SU-DHL-6 (cell line): ENCODE data around the gene KSR2.

Source experiments
- H2AFZ ChIP-seq: fragments of 200-600 bp; sonication (generic); 2 replicates; pipeline ENCODE4 v1.6.1; 2014; ENCODE audit warnings: low read depth, mild to moderate bottlenecking, moderate library complexity, mixed read lengths, antibody characterized with exemption, low read length; ENCODE audit not compliant: severe bottlenecking
- H3F3A ChIP-seq: fragments of 200-600 bp; shearing (Covaris generic); 2 replicates; pipeline ENCODE4 v1.6.0; 2016; ENCODE audit warnings: antibody characterized with exemption, mild to moderate bottlenecking; ENCODE audit not compliant: insufficient read depth
- H3K27ac ChIP-seq: fragments of 200-600 bp; sonication (generic); 2 replicates; pipeline ENCODE4 v1.5.1; 2016; ENCODE audit warnings: low read depth, mild to moderate bottlenecking, low read length, moderate library complexity, mixed read lengths
- H3K27me3 ChIP-seq: fragments of 200-600 bp; sonication (generic), shearing (Covaris generic); 2 replicates; pipeline ENCODE4 v1.6.0; 2014; ENCODE audit warnings: mild to moderate bottlenecking, low read length
- H3K36me3 ChIP-seq: fragments of 200-600 bp; sonication (generic); 2 replicates; pipeline ENCODE4 v1.6.1; 2014; ENCODE audit warnings: mild to moderate bottlenecking, low read length, mixed read lengths
- H3K4me2 ChIP-seq: fragments of 300-600, 200-600 bp; shearing (Covaris generic), sonication (generic); 2 replicates; pipeline ENCODE4 v1.6.0; 2014; ENCODE audit warnings: low read length, low read depth, mild to moderate bottlenecking; ENCODE audit not compliant: poor library complexity, severe bottlenecking
- H3K4me3 ChIP-seq: fragments of 200-600 bp; sonication (generic); 2 replicates; pipeline ENCODE4 v1.5.1; 2014; ENCODE audit warnings: antibody characterized with exemption, low read length, mild to moderate bottlenecking, mixed read lengths; ENCODE audit not compliant: insufficient read depth, poor library complexity, severe bottlenecking
- H3K79me2 ChIP-seq: fragments of 200-600 bp; sonication (generic); 2 replicates; pipeline ENCODE4 v1.6.1; 2014; ENCODE audit warnings: mild to moderate bottlenecking, low read length, moderate library complexity; ENCODE audit not compliant: insufficient read depth
- H3K9ac ChIP-seq: fragments of 200-600 bp; sonication (generic); 2 replicates; pipeline ENCODE4 v1.7.0; 2014; ENCODE audit warnings: mild to moderate bottlenecking, low read length
- H3K9me2 ChIP-seq: fragments of 200-600 bp; sonication (generic); replicated peaks from 2 replicates; pipeline ENCODE4 v1.6.1; 2014; ENCODE audit warnings: low read length; ENCODE audit not compliant: insufficient read depth
- H3K9me3 ChIP-seq: fragments of 200-600 bp; sonication (generic); 2 replicates; pipeline ENCODE4 v1.6.1; 2014; ENCODE audit warnings: low read length, mixed read lengths; ENCODE audit not compliant: insufficient read depth
- H4K20me1 ChIP-seq: fragments of 200-600 bp; sonication (generic); 2 replicates; pipeline ENCODE4 v1.6.1; 2014; ENCODE audit warnings: low read depth, mild to moderate bottlenecking, antibody characterized with exemption, low read length, moderate library complexity, mixed read lengths
- CTCF ChIP-seq: fragments of 200-600 bp; sonication (generic); IDR thresholded peaks from one replicate; pipeline ENCODE4 v1.5.1; 2017; ENCODE audit warnings: antibody characterized with exemption, mild to moderate bottlenecking, low read length, moderate library complexity; ENCODE audit not compliant: insufficient read depth, poor library complexity, severe bottlenecking
- EZH2phosphoT487 ChIP-seq: fragments of 200-600 bp; sonication (generic), shearing (Covaris generic); conservative IDR thresholded peaks from 2 replicates; pipeline ENCODE4 v1.6.1; 2018; ENCODE audit warnings: mild to moderate bottlenecking, antibody characterized with exemption, low read length, moderate library complexity, mixed read lengths

Gene KSR2

GRCh38 chr12:117903110-117903840 lies 65.5 kb downstream of the KSR2 start:
- H2AFZ ChIP-seq = no peak overlapping the region
- no peaks in the 10 kb centered on the region for H3K79me2 ChIP-seq
- H3K9ac ChIP-seq = no peak overlapping the region
- no peaks in the 10 kb centered on the region for H4K20me1 ChIP-seq
- H3K36me3 ChIP-seq = no peaks in the 10 kb centered on the region
- TF ChIP-seq CTCF = no peak
- no peak for TF ChIP-seq EZH2phosphoT487
- H3K9me3 ChIP-seq = no peaks in the 10 kb centered on the region
- no peaks in the 10 kb centered on the region for H3K27me3 ChIP-seq
- H3K9me2 ChIP-seq = no peaks in the 10 kb centered on the region
- no peak overlapping the region for H3K27ac ChIP-seq
- no peak overlapping the region for H3K4me3 ChIP-seq
- H3F3A ChIP-seq = no peaks in the 10 kb centered on the region
- no peak overlapping the region for H3K4me2 ChIP-seq

- no peak overlapping the region for H3K27ac ChIP-seq
- no peak overlapping the region for H3K9ac ChIP-seq
- no peak for TF ChIP-seq CTCF
- no peak for TF ChIP-seq EZH2phosphoT487
- H3K79me2 ChIP-seq = no peaks in the 10 kb centered on the region
- no peaks in the 10 kb centered on the region for H3K27me3 ChIP-seq
- no peaks in the 10 kb centered on the region for H3K36me3 ChIP-seq
- H3K9me2 ChIP-seq = no peaks in the 10 kb centered on the region
- no peaks in the 10 kb centered on the region for H4K20me1 ChIP-seq
- no peak overlapping the region for H2AFZ ChIP-seq
- no peak overlapping the region for H3K4me2 ChIP-seq
- H3F3A ChIP-seq = no peaks in the 10 kb centered on the region
- H3K4me3 ChIP-seq = no peak overlapping the region
- no peaks in the 10 kb centered on the region for H3K9me3 ChIP-seq
Observed at GRCh38 chr12:117901631-117902030, 67.2 kb downstream of the KSR2 start.

GRCh38 chr12:117900561-117900960 lies 68.2 kb downstream of the KSR2 start:
- TF ChIP-seq EZH2phosphoT487 (no peak), CTCF (no peak)
- H2AFZ ChIP-seq = no peak overlapping the region
- no peaks in the 10 kb centered on the region for H3K36me3 ChIP-seq
- no peaks in the 10 kb centered on the region for H3K27me3 ChIP-seq
- no peaks in the 10 kb centered on the region for H3K9me3 ChIP-seq
- H3K4me3 ChIP-seq = no peak overlapping the region
- H3K9ac ChIP-seq = no peak overlapping the region
- no peaks in the 10 kb centered on the region for H4K20me1 ChIP-seq
- H3K9me2 ChIP-seq = no peaks in the 10 kb centered on the region
- H3F3A ChIP-seq = no peaks in the 10 kb centered on the region
- no peak overlapping the region for H3K27ac ChIP-seq
- no peaks in the 10 kb centered on the region for H3K79me2 ChIP-seq
- H3K4me2 ChIP-seq = no peak overlapping the region
